ENCODE results near the gene CLCN4. TPM values are rescaled to one million over a fixed set of nuclear protein-coding genes. Genes with fewer than 3 reads are reported as not detected.
A peak's percentile ranks its signal among the peaks of the same experiment; 100 is the strongest.

Gene CLCN4
- total RNA-seq, 1 donor: 14.1 TPM

- H3K9me3 ChIP-seq (ENCODE audit: low read depth, low read length): no peaks in the 10 kb centered on the region
- H3K4me1 ChIP-seq (ENCODE audit: insufficient read depth, low read length): peaks cover 2% of the 10 kb centered on the region
- H4K20me1 ChIP-seq (ENCODE audit: insufficient read depth, low read length): no peaks in the 10 kb centered on the region
- no peaks in the 10 kb centered on the region for H3K79me2 ChIP-seq (ENCODE audit: insufficient read depth, low read length)
- H3K4me2 ChIP-seq (ENCODE audit: insufficient read depth, low read length): no peak overlapping the region
- no peak overlapping the region for H3K4me3 ChIP-seq (ENCODE audit: insufficient read depth, low read length)
- no peak for DNase-seq (ENCODE audit: insufficient read length, low spot score, missing footprints)
- no peak overlapping the region for H2AFZ ChIP-seq (ENCODE audit: low read length)
- no peak for TF ChIP-seq CTCF (IDR thresholded peaks at IDR 0.05; ENCODE audit: extremely low read depth, low read depth, low read length)
- H3K27ac ChIP-seq (ENCODE audit: low read depth, low read length): no peak overlapping the region
- no peaks in the 10 kb centered on the region for H3K36me3 ChIP-seq (ENCODE audit: insufficient read depth, low read length)
- H3K27me3 ChIP-seq (ENCODE audit: insufficient read depth, low read length): no peaks in the 10 kb centered on the region
Measured at GRCh38 chrX:10246297-10246696, 89.5 kb downstream of the CLCN4 start.

GRCh38 chrX:10246846-10247245, 90.1 kb downstream of the CLCN4 start:
- DNase-seq (ENCODE audit: insufficient read length, low spot score, missing footprints): no peak
- Histone ChIP-seq H3K27ac (ENCODE audit: low read depth, low read length) (no peak overlapping the region), H3K4me3 (ENCODE audit: insufficient read depth, low read length) (no peak overlapping the region), H3K4me2 (ENCODE audit: insufficient read depth, low read length) (no peak overlapping the region), H3K9me3 (ENCODE audit: low read depth, low read length) (no peaks in the 10 kb centered on the region), H3K4me1 (ENCODE audit: insufficient read depth, low read length) (no peaks in the 10 kb centered on the region), H3K36me3 (ENCODE audit: insufficient read depth, low read length) (no peaks in the 10 kb centered on the region), H3K27me3 (ENCODE audit: insufficient read depth, low read length) (no peaks in the 10 kb centered on the region), H3K79me2 (ENCODE audit: insufficient read depth, low read length) (no peaks in the 10 kb centered on the region), H4K20me1 (ENCODE audit: insufficient read depth, low read length) (no peaks in the 10 kb centered on the region), H2AFZ (ENCODE audit: low read length) (no peak overlapping the region)
- TF ChIP-seq CTCF (IDR thresholded peaks at IDR 0.05; ENCODE audit: extremely low read depth, low read depth, low read length): no peak

GRCh38 chrX:10254739-10255138, 98.0 kb downstream of the CLCN4 start:
- peak; percentile 15 for TF ChIP-seq CTCF (IDR thresholded peaks at IDR 0.05; ENCODE audit: extremely low read depth, low read depth, low read length)
- Histone ChIP-seq H3K9me3 (ENCODE audit: low read depth, low read length) (no peaks in the 10 kb centered on the region), H3K4me1 (ENCODE audit: insufficient read depth, low read length) (peaks cover 8% of the 10 kb centered on the region), H3K4me2 (ENCODE audit: insufficient read depth, low read length) (no peak overlapping the region), H2AFZ (ENCODE audit: low read length) (no peak overlapping the region), H3K36me3 (ENCODE audit: insufficient read depth, low read length) (no peaks in the 10 kb centered on the region), H3K4me3 (ENCODE audit: insufficient read depth, low read length) (no peak overlapping the region), H4K20me1 (ENCODE audit: insufficient read depth, low read length) (no peaks in the 10 kb centered on the region), H3K27me3 (ENCODE audit: insufficient read depth, low read length) (no peaks in the 10 kb centered on the region), H3K79me2 (ENCODE audit: insufficient read depth, low read length) (no peaks in the 10 kb centered on the region), H3K27ac (ENCODE audit: low read depth, low read length) (no peak overlapping the region)
- DNase-seq (ENCODE audit: insufficient read length, low spot score, missing footprints): no peak

GRCh38 chrX:10259716-10260115, 102.9 kb downstream of the CLCN4 start:
- peak overlapping the region; percentile 58 for H3K27ac ChIP-seq (ENCODE audit: low read depth, low read length)
- H3K27me3 ChIP-seq (ENCODE audit: insufficient read depth, low read length): no peaks in the 10 kb centered on the region
- no peak overlapping the region for H2AFZ ChIP-seq (ENCODE audit: low read length)
- peak; percentile 74 for DNase-seq (ENCODE audit: insufficient read length, low spot score, missing footprints)
- H3K4me1 ChIP-seq (ENCODE audit: insufficient read depth, low read length): peaks cover 8% of the 10 kb centered on the region
- no peaks in the 10 kb centered on the region for H4K20me1 ChIP-seq (ENCODE audit: insufficient read depth, low read length)
- H3K4me3 ChIP-seq (ENCODE audit: insufficient read depth, low read length): no peak overlapping the region
- H3K4me2 ChIP-seq (ENCODE audit: insufficient read depth, low read length): no peak overlapping the region
- no peak for TF ChIP-seq CTCF (IDR thresholded peaks at IDR 0.05; ENCODE audit: extremely low read depth, low read depth, low read length)
- no peaks in the 10 kb centered on the region for H3K79me2 ChIP-seq (ENCODE audit: insufficient read depth, low read length)
- no peaks in the 10 kb centered on the region for H3K36me3 ChIP-seq (ENCODE audit: insufficient read depth, low read length)
- no peaks in the 10 kb centered on the region for H3K9me3 ChIP-seq (ENCODE audit: low read depth, low read length)
